PC-3 (cell line): Measurements from ENCODE around the gene LRRC7. TPM values are rescaled to one million over a fixed set of nuclear protein-coding genes. Genes with fewer than 3 reads are reported as not detected.

Experiments used
- ATAC-seq: fragments of 200-7000 bp; cut with Tn5 transposase; 2 replicates; pipeline ENCODE4 v1.9.1; 2020; ENCODE audit warnings: mild to moderate bottlenecking, moderate library complexity
- BruUV-seq: library from RNA; stranded (reverse); fragments of 400-500 nt; replicated peaks from 2 replicates; lab custom pipeline; 2021; lab: Mats Ljungman, UMichigan
- CTCF ChIA-PET: fragments of 300-600 bp; sonication (Branson Sonifier 250); formaldehyde crosslinking; loops from one replicate; lab custom pipeline; 2022; ENCODE audit warnings: antibody characterized with exemption; lab: Charles Lee
- POLR2A ChIA-PET: fragments of 300-600 bp; sonication (Branson Sonifier 250); formaldehyde crosslinking; loops from one replicate; lab custom pipeline; 2022; ENCODE audit warnings: antibody characterized with exemption; ENCODE audit not compliant: unreplicated experiment; lab: Charles Lee
- DNase-seq: peaks from one replicate; pipeline ENCODE4 v3.0.0-alpha.2; 2015
- H2AFZ ChIP-seq: fragments of 300-600 bp; sonication (generic); 2 replicates; pipeline ENCODE4 v1.6.0; 2016; ENCODE audit warnings: antibody characterized with exemption, low read length
- H3F3A ChIP-seq: fragments of 300-600 bp; sonication (generic); one replicate; pipeline ENCODE4 v1.6.0; 2017; ENCODE audit warnings: antibody characterized with exemption, low read length, control low read depth, mild to moderate bottlenecking; ENCODE audit not compliant: unreplicated experiment
- H3K27ac ChIP-seq: fragments of 300-600 bp; sonication (generic); 2 replicates; pipeline ENCODE4 v1.5.1; 2016; ENCODE audit warnings: mild to moderate bottlenecking, low read length
- H3K27me3 ChIP-seq: fragments of 300-600 bp; sonication (generic); 2 replicates; pipeline ENCODE4 v1.6.1; 2016; ENCODE audit warnings: low read length, mixed read lengths
- H3K36me3 ChIP-seq: fragments of 300-600 bp; sonication (generic); 2 replicates; pipeline ENCODE4 v1.6.1; 2016; ENCODE audit warnings: low read depth, mixed run types, low read length, mixed read lengths
- H3K4me1 ChIP-seq: fragments of 300-600 bp; sonication (generic); 2 replicates; pipeline ENCODE4 v1.5.1; 2016; ENCODE audit warnings: low read length; ENCODE audit not compliant: insufficient read depth
- H3K4me2 ChIP-seq: fragments of 300-600 bp; sonication (generic); 2 replicates; pipeline ENCODE4 v1.6.0; 2016; ENCODE audit warnings: low read length
- H3K4me3 ChIP-seq: fragments of 300-600 bp; sonication (generic); 2 replicates; pipeline ENCODE4 v1.5.1; 2016; ENCODE audit warnings: mild to moderate bottlenecking, low read length, mixed read lengths
- H3K79me2 ChIP-seq: fragments of 300-600 bp; sonication (generic); 2 replicates; pipeline ENCODE4 v1.6.1; 2017; ENCODE audit warnings: low read length, mixed read lengths
- H3K9ac ChIP-seq: fragments of 300-600 bp; sonication (generic); 2 replicates; pipeline ENCODE4 v1.6.0; 2016; ENCODE audit warnings: mild to moderate bottlenecking, low read length
- H3K9me2 ChIP-seq: fragments of 300-600 bp; sonication (generic); replicated peaks from 2 replicates; pipeline ENCODE4 v1.6.1; 2016; ENCODE audit warnings: mixed run types, low read length, mixed read lengths
- H3K9me3 ChIP-seq: fragments of 300-600 bp; sonication (generic); 2 replicates; pipeline ENCODE4 v1.6.1; 2016; ENCODE audit warnings: low read length, mixed read lengths
- H4K20me1 ChIP-seq: fragments of 300-600 bp; sonication (generic); 2 replicates; pipeline ENCODE4 v1.6.1; 2016; ENCODE audit warnings: low read length, mixed read lengths
- CTCF ChIP-seq: fragments of 300-600 bp; sonication (generic); conservative IDR thresholded peaks from 2 replicates; pipeline ENCODE4 v1.5.1; 2017; ENCODE audit warnings: antibody characterized with exemption, low read depth, mild to moderate bottlenecking, low read length
- EZH2 ChIP-seq: fragments of 300-600 bp; sonication (generic); IDR thresholded peaks from one replicate; pipeline ENCODE4 v1.6.1; 2017; ENCODE audit warnings: antibody characterized with exemption, mild to moderate bottlenecking, low read length; ENCODE audit not compliant: unreplicated experiment
- EZH2phosphoT487 ChIP-seq: fragments of 300-600 bp; sonication (generic); IDR thresholded peaks from 2 replicates; pipeline ENCODE4 v1.6.1; 2018; ENCODE audit warnings: mild to moderate bottlenecking, antibody characterized with exemption, low read length, borderline replicate concordance
- intact Hi-C: fragments of 100-400 bp; cut with micrococcal nuclease; formaldehyde crosslinking; loops from 2 replicates; pipeline ENCODE4 v1.9.0; 2023
- total RNA-seq: library from RNA; depleted of rRNA; stranded (reverse); fragments of >200 nt; gene quantifications from 2 replicates; pipeline ENCODE4 v1.2.3, GENCODE V29; 2014

The LRRC7 gene
- total RNA-seq, 1 experiment from 2014 or later: 0.04 TPM

- Histone ChIP-seq H3K4me2 (no peak overlapping the region), H3K27me3 (peaks cover 26% of the 10 kb centered on the region; the same call in 1 of the 2 replicates), H3K36me3 (no peaks in the 10 kb centered on the region), H3K79me2 (no peaks in the 10 kb centered on the region), H3F3A (no peaks in the 10 kb centered on the region), H3K9me2 (no peaks in the 10 kb centered on the region), H4K20me1 (no peaks in the 10 kb centered on the region), H3K4me1 (no peaks in the 10 kb centered on the region), H3K4me3 (no peak overlapping the region), H2AFZ (no peak overlapping the region), H3K9me3 (no peaks in the 10 kb centered on the region), H3K27ac (no peak overlapping the region), H3K9ac (no peak overlapping the region)
- intact Hi-C loops: no loop called here
- DNase-seq (no peak), ATAC-seq (no peak)
- ChIA-PET POLR2A (no interaction called here), CTCF (no interaction called here)
- no TSS peak for BruUV-seq
- TF ChIP-seq EZH2phosphoT487 (no peak), CTCF (no peak)
Observed at GRCh38 chr1:70024272-70024671, 456.6 kb downstream of the LRRC7 start.

GRCh38 chr1:70025052-70025451, 457.3 kb downstream of the LRRC7 start:
- BruUV-seq: no TSS peak
- no peak for TF ChIP-seq CTCF
- TF ChIP-seq EZH2phosphoT487: no peak
- no peak for TF ChIP-seq EZH2
- H3K4me1 ChIP-seq: no peaks in the 10 kb centered on the region

GRCh38 chr1:70025846-70026245, 458.1 kb downstream of the LRRC7 start:
- TF ChIP-seq EZH2phosphoT487: no peak
- no peak for TF ChIP-seq CTCF
- no peak for TF ChIP-seq EZH2
- ChIA-PET POLR2A (no interaction called here), CTCF (no interaction called here)
- H3K79me2 ChIP-seq: no peaks in the 10 kb centered on the region
- H3K9me2 ChIP-seq: no peaks in the 10 kb centered on the region
- DNase-seq (no peak), ATAC-seq (no peak)
- H2AFZ ChIP-seq: no peak overlapping the region
- no peaks in the 10 kb centered on the region for H3K36me3 ChIP-seq
- no peaks in the 10 kb centered on the region for H3K4me1 ChIP-seq
- no peaks in the 10 kb centered on the region for H4K20me1 ChIP-seq
- H3K9me3 ChIP-seq: no peaks in the 10 kb centered on the region
- BruUV-seq: no TSS peak
- H3F3A ChIP-seq: no peaks in the 10 kb centered on the region
- intact Hi-C loops: no loop called here
- no peak overlapping the region for H3K4me3 ChIP-seq
- H3K9ac ChIP-seq: no peak overlapping the region
- H3K4me2 ChIP-seq: no peak overlapping the region
- H3K27me3 ChIP-seq: peaks cover 24% of the 10 kb centered on the region; the same call in 1 of the 2 replicates
- no peak overlapping the region for H3K27ac ChIP-seq

More at GRCh38 chr1:70025052-70025451, 457.3 kb downstream of the LRRC7 start:
- ATAC-seq (no peak), DNase-seq (no peak)
- H3K27ac ChIP-seq: no peak overlapping the region
- ChIA-PET CTCF (no interaction called here), POLR2A (no interaction called here)
- H2AFZ ChIP-seq: no peak overlapping the region
- no peak overlapping the region for H3K9ac ChIP-seq
- H3K9me3 ChIP-seq: no peaks in the 10 kb centered on the region
- H3K27me3 ChIP-seq: peaks cover 27% of the 10 kb centered on the region; the same call in 1 of the 2 replicates
- no peaks in the 10 kb centered on the region for H4K20me1 ChIP-seq
- no peaks in the 10 kb centered on the region for H3K79me2 ChIP-seq
- H3K9me2 ChIP-seq: no peaks in the 10 kb centered on the region
- H3K4me2 ChIP-seq: no peak overlapping the region
- H3K36me3 ChIP-seq: no peaks in the 10 kb centered on the region
- no peak overlapping the region for H3K4me3 ChIP-seq
- H3F3A ChIP-seq: no peaks in the 10 kb centered on the region
- intact Hi-C loops: no loop called here
